Measurements from ENCODE around the gene ZFAND3.

ZFAND3 gene

DNA sequence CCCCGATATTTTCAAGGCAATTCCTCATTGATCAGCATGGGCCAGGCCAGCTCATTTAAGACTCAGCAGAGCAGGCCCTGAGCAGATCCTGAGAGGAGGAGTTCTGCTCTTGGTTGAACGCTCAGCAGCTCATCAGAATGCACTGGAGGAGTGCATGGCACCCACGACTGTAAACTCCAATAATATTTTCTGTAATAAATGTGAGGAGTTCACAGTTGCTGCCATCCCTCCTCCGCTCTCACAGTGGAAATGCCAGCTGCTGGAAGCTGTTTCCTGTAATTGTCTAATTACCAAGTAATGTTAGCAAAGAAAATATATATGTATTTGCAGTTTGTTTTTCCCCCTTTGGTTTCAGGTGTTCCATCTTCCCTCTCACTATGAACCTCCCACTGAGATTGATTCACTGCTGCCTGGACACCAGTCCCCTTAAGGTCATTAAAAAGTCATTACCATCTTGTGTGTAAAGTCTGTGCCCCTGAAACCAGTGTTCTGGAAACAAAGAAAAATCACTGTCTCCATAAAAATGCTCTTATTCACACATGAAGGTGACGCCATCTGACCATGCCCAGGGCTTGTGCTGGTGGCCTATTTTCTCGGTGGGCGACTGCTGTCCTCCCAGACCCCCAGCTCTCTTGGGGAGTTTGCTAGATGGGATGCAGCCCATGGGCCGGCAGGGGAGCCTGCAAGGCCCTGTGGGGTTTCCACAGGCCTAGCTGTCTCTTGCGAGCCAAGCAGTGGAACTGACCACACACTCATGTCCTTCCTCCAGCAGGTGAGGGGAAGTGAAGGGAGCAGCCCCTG lies 374.2 kb downstream of the ZFAND3 start:
- TF ChIP-seq, protein P1, sequence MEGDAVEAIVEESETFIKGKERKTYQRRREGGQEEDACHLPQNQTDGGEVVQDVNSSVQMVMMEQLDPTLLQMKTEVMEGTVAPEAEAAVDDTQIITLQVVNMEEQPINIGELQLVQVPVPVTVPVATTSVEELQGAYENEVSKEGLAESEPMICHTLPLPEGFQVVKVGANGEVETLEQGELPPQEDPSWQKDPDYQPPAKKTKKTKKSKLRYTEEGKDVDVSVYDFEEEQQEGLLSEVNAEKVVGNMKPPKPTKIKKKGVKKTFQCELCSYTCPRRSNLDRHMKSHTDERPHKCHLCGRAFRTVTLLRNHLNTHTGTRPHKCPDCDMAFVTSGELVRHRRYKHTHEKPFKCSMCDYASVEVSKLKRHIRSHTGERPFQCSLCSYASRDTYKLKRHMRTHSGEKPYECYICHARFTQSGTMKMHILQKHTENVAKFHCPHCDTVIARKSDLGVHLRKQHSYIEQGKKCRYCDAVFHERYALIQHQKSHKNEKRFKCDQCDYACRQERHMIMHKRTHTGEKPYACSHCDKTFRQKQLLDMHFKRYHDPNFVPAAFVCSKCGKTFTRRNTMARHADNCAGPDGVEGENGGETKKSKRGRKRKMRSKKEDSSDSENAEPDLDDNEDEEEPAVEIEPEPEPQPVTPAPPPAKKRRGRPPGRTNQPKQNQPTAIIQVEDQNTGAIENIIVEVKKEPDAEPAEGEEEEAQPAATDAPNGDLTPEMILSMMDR (IDR thresholded peaks at IDR 0.05) = no peak

- TF ChIP-seq, protein P1 (IDR thresholded peaks at IDR 0.05) = no peak
Measured at GRCh38 chr6:38194282-38194572, 374.7 kb downstream of the ZFAND3 start.

DNA sequence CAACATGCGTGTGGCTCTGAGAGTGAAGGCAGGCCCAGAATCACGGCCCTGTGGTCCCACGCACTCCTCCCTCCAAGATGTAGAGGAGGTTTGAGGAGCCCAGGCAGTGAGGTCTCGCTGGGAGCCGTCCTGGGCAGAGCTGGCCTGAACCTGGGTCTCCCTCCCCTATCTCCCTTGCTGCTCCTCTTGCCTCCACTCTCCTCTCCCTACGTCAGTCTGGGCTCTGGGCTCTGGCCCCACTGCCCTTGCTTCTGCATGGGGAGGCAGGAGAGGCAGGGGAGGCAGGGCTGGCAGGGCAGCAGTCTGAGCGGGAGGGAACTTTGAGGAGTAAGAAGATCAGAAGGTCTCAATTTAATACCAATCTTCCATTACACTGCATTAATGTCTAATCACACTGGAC lies 375.1 kb downstream of the ZFAND3 start:
- TF ChIP-seq, protein P1 (IDR thresholded peaks at IDR 0.05) = no peak

DNA sequence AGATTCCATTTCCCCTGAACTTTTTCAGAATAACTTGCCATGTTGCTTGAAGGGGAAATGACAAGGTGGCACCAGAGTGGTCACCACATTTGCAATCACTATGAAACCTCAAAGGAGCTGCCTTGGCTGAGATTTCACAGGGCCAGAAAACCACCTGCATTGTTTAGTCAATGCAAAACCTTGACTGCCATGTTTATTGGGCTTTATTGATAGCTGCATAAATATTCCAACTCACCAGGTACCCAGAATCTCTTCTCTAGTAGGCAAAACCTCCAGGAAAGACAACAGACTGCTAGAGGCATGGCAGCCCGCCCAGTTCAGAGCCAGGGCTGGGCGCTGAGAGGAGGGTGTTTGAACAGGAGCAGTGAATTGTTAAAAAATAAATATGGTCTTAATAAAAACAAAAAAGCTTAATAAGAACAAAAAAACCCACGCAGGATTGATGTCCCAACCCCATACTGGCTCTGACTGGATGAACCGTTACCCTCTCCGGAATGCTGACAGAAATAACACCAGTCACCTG lies 375.6 kb downstream of the ZFAND3 start:
- TF ChIP-seq, protein P1 (IDR thresholded peaks at IDR 0.05) = no peak

DNA sequence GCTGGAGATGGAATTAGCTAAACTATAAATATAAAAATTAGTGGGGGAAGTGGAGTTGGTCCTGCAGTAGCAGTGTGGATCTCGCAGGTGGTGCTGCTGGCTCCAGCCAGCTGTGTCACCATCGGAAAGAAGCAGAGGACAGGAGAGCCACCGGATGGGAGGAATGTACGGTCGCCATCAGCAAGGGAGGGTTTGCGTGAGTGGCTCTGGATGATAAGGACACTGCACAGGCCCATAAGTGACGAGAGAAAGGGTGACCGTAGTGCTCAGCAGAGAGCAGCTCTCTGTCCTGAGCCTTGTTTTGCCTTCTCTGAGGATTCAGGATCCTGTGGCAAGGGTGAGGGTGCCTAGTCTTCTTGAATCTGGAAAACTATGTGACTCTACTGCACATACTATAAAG lies 378.7 kb downstream of the ZFAND3 start:
- TF ChIP-seq, protein P1 (IDR thresholded peaks at IDR 0.05) = no peak

All from LNCAP (cell line).